ENCODE results near the gene RIPOR1.
A peak's percentile ranks its signal among the peaks of the same experiment; 100 is the strongest.

Gene RIPOR1

GRCh38 chr16:67539691-67540635 lies 11.3 kb downstream of the RIPOR1 start:
- DNase-seq, result no peak

GRCh38 chr16:67540756-67541155 lies 12.1 kb downstream of the RIPOR1 start:
- no peak for DNase-seq

- DNase-seq, result no peak
Observed at GRCh38 chr16:67541391-67542263, 13.0 kb downstream of the RIPOR1 start.

- peak; percentile 62 to 80 for DNase-seq
Observed at GRCh38 chr16:67542464-67542863, 13.8 kb downstream of the RIPOR1 start.

GRCh38 chr16:67543036-67543435 lies 14.4 kb downstream of the RIPOR1 start:
- no peak for DNase-seq

DNA sequence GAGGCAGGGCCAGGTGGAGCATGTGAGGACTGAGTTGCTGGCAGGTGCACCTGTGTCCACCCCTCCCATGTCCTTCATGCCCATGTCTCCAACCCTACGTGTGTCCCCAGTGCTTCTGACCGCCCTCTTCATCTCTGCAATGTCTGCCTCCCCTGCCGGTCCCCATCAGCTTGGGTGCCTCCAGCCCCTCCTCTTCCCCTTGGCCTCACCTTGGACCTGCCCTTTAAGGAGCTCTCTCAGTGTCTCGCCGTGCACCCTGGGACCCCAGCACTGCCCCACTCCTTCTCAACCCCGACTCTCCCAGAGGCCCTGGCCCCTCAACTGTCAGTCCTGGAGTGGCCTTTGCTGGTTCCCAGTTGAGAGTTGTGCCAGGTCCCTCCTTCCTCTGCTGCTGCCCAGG lies 15.0 kb downstream of the RIPOR1 start:
- no peak for DNase-seq

GRCh38 chr16:67544329-67544841 lies 15.8 kb downstream of the RIPOR1 start:
- no peak for DNase-seq

DNA sequence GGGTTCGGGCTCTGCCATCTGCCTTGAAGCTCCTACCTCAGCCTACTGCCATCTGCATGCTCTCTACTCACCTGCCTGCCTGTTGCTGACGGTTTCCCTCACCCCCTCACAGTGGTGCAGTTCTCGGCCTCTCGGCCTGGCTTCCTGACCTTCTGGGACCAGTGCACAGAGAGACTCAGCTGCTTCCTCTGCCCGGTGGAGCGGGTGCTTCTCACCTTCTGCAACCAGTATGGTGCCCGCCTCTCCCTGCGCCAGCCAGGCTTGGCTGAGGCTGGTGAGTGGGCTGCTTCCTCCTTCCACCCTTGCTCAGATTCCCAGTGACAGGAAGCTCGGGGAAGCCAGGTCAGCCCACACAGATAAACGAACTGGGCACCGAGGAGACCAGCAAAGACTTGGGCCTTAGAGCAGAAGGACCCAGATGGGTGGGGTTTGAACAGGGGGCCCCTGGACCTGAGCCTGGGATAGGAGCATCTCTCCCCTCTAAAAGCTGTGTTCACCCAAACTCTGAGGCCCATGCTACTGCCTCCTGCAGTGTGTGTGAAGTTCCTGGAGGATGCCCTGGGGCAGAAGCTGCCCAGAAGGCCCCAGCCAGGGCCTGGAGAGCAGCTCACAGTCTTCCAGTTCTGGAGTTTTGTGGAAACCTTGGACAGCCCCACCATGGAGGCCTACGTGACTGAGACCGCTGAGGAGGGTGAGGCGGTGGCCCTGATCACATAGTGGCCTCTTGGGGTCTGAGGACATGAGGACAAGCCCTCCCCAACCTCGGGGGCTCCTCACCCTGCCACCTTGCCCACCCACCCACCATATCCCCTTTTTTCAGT lies 16.4 kb downstream of the RIPOR1 start:
- DNase-seq, result no peak

- DNase-seq, result no peak
Observed at GRCh38 chr16:67545665-67546024, 17.0 kb downstream of the RIPOR1 start.

DNA sequence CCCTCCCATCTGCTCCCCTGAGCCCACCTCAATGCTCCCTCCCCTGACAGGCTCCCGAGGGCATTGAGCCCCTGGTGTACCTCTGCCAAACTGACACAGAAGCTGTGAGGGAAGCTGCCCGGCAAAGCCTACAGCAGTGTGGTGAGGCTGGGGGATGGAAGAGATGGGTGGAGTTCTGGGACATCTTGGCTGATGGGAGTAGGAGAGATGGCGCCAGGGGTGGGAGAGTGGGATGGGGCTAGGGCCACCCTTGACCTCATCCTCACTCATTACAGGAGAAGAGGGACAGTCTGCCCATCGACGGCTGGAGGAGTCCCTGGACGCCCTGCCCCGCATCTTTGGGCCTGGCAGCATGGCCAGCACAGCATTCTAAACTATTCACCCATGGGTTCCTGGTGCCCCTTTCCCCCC lies 17.5 kb downstream of the RIPOR1 start:
- no peak for DNase-seq

GRCh38 chr16:67546761-67547422 lies 18.3 kb downstream of the RIPOR1 start:
- peak in 1 of 2 experiments; percentile 56 for DNase-seq

DNA sequence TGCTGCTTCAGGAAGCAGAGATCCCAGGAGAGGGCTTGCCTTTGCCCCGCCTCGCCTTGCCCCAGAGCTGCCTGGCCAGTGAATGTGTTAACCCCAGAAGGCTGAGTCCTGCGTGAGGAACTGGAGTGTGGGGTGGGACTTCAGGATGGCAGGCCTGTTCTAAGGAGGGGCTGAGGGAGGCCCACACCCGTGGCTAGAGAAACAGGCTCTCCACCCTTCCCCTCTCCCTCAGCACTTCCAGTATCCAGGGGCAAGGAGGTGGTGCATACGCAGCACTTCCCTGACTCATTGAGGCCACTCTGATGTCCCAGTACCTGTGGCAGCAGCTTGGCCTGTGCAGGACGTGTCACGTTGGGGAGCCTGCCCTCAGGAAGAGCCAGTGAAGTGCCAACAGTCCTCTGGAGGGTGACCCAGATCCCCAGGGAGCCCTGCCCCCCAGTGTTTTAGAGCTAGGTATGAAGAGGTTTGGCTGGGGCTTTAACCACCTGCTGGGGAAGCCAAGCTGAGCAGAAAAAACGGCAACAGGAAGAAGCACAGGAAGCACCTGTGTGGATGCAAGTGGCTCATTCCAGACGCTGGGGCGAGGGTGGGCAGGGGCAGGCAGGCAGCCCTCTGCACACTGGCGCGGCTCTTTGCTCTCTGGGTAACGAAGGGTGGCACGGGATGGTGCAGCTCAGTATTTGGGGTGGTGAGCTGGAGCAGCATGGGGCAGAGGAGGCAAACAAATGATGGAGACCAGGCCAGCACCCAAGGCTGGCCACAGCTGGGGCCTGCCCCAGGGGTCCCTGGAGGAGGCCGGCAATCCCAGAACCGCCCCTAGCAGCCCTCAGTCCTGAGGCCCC lies 19.0 kb downstream of the RIPOR1 start:
- DNase-seq, result no peak

GRCh38 chr16:67548265-67549126 lies 19.9 kb downstream of the RIPOR1 start:
- no peak for DNase-seq

GRCh38 chr16:67549240-67549639 lies 20.6 kb downstream of the RIPOR1 start:
- DNase-seq, result no peak

DNA sequence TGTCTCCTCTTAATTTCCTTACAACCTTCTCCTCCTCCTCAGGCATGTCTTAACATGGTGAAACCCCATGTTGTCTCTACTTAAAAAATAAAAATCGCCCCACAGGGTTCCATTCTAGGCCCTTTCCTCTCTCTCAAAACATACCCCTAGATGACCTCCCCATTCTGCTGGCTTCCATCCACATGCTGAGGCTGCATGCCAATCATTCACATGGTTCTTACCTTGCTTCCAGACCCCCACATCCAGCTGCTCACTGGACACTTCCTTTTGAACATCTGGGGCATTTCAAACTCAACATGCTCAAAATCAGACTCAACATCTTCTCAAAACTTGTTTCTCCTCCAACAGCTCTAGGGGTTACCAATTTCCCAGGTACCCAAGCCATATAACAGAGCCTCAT lies 21.3 kb downstream of the RIPOR1 start:
- DNase-seq, result no peak

DNA sequence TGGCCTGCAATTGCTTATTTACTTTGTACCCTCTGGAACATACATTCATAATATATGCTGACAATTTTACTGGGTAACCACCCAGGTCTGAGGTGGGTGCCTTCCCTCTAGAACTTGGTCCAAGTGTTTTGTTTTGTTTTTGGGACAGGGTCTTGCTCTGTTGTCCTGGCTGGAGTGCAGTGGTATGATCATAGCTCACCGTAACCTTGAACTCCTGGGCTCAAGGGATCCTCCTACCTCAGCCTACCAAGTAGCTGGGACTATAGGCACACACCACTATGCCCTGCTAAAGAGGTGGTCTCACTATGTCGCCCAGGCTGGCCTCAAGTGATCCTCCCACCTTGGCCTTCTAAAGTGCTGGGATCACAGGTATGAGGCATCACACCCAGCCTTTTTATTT lies 22.5 kb downstream of the RIPOR1 start:
- DNase-seq, result no peak

DNA sequence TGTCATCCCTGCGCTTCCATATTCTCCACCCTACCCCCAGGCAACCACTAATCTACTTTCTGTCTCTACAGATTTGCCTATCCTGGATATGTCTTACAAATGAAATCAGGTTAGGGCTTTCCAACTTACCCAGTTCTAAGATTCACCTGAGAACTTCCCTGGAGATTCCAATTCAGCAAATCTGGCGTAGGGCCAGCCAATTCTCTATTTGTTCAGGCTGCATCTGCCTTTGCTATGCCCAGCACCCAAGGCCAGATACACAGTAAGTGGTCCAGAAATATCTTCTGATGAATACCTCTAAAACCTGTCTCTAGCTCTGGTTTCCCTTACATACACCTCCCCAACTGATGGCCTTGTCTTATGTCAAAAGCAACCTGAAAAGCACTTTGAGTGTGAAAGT lies 23.3 kb downstream of the RIPOR1 start:
- DNase-seq, result no peak

DNA sequence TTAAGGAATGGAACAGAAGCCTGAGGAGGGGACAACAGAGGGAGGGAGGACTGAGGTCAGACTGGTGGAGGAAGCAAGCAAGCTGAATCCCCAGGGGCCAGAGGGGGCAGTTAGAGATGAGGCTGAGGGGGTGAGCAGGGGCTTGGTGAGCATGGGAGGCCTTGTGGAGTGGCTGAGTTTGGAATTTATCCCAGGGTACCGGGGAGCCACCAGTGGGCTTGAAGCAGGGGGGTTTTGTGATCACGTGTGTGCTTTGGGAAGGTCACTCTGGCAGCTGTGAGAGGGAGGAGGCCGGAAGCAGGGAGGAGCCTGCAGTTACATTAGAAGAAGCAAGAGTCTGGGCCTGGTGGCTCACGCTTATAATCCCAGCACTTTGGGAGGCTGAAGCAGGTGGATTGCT lies 23.8 kb downstream of the RIPOR1 start:
- DNase-seq, result no peak

GRCh38 chr16:67555795-67556212 lies 27.2 kb downstream of the RIPOR1 start:
- DNase-seq, result peak in 1 of 2 experiments; percentile 50

GRCh38 chr16:67558859-67559258 lies 30.2 kb downstream of the RIPOR1 start:
- DNase-seq, result no peak

All from SW 1271 (cell line).